ENCODE measurements around the gene RGS7BP. TPM values are rescaled to one million over a fixed set of nuclear protein-coding genes. Genes with fewer than 3 reads are reported as not detected.

Gene RGS7BP
- total and polyA plus RNA-seq, 2 of the 13 experiments (the other 11 are each of a cell fraction or from before 2014, with no cell fraction given), result not detected

DNA sequence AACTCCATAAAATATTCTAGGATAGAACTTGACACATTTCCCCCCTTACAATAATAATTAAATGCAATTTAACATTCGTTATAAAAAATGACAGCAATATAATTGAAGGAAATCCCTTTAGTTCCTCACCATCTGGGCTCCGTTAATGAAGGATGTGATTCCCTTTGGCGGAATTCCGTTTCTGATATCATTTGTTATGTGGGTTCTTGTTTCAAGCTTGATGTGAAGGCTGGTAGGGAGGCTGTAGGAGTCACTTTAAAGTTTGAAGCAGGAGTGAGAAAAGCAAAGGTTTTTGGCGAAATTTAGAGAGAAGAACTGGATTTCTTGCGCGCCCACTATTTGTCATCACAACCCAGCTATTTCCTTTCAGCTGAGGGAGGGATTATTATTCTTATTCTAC, 4.0 kb downstream of the RGS7BP start:
- H3K4me1 ChIP-seq (ENCODE audit: insufficient read depth, low read length), result 0 out of 2 replicates have a peak, but pooled peaks cover 6% of the 10 kb centered on the region
- H3K4me3 ChIP-seq (replicated peaks in 1 of 3; ENCODE audit: insufficient read depth in 1 of 3, low read depth in 2 of 3, low read length in 3 of 3), result no peak overlapping the region
- ChIA-PET CTCF (ENCODE audit: low intra/inter-chr PET ratio, low total read pairs) (no interaction called here), POLR2A (no interaction called here)
- DNase-seq (ENCODE audit: low spot score), result no peak
- no peak for ATAC-seq
- no peak overlapping the region for H2AFZ ChIP-seq (ENCODE audit: low read length)
- 25% methylated on average over 7 of the region's 7 CpGs for WGBS (ENCODE audit: low lambda C conversion rate)
- no peak overlapping the region for H3K9ac ChIP-seq (ENCODE audit: insufficient read depth, low read depth, low read length)
- H3K36me3 ChIP-seq (replicated peaks in 1 of 2; ENCODE audit: control insufficient read depth in 1 of 2, insufficient read depth in 2 of 2, low read length in 2 of 2), result no peaks in the 10 kb centered on the region
- no TSS peak for BruUV-seq (replicated peaks)
- H3K27ac ChIP-seq (ENCODE audit: extremely low read length, insufficient read depth, low read length), result no peak overlapping the region
- no peaks in the 10 kb centered on the region for H3K9me3 ChIP-seq (ENCODE audit: low read length)
- H3K27me3 ChIP-seq (ENCODE audit: control insufficient read depth in 1 of 2, insufficient read depth in 2 of 2, low read length in 2 of 2), result peaks cover 3 to 31% of the 10 kb centered on the region in 2 experiments; a peak in 4 of 5 replicates
- TF ChIP-seq ZNF513 (CRISPR knock-in tag; conservative IDR thresholded peaks at IDR 0.05), result no peak
- no peak for TF ChIP-seq NCOA5 (CRISPR knock-in tag; IDR thresholded peaks at IDR 0.05)
- no peak for TF ChIP-seq ZSCAN25 (CRISPR knock-in tag; IDR thresholded peaks at IDR 0.05)
- TF ChIP-seq ZNF761 (CRISPR knock-in tag; conservative IDR thresholded peaks at IDR 0.05), result no peak
- no peak for TF ChIP-seq ZNF549 (CRISPR knock-in tag; IDR thresholded peaks at IDR 0.05)
- TF ChIP-seq CREB3 (CRISPR knock-in tag; IDR thresholded peaks at IDR 0.05), result no peak
- no peak for TF ChIP-seq FIP1L1 (IDR thresholded peaks at IDR 0.05; ENCODE audit: borderline replicate concordance, insufficient read depth, low read depth, low read length)
- H4K20me1 ChIP-seq (ENCODE audit: insufficient read depth, low read length), result no peaks in the 10 kb centered on the region
- in situ Hi-C loops (cut with HindIII; ENCODE audit: extremely low pct_ligation_motif_present, low pct_unique_long_range_greater_than_20kb) (no loop called here), intact Hi-C loops (cut with micrococcal nuclease; ENCODE audit: unreplicated experiment) (loop anchor here (10.0 kb wide), 1 partner anchor 65 kb away; no protein-coding TSS in a partner anchor)
- FAIRE-seq, result no peak
- H3K4me2 ChIP-seq (ENCODE audit: low read depth, low read length), result no peak overlapping the region
- no peaks in the 10 kb centered on the region for H3K79me2 ChIP-seq (ENCODE audit: insufficient read depth, low read length)
